H1 (cell line): ENCODE results near the gene BAZ2B. TPM values are rescaled to one million over a fixed set of nuclear protein-coding genes. Genes with fewer than 3 reads are reported as not detected.

Experiments used
- CHD1 ChIP-seq: IDR thresholded peaks from 2 replicates; pipeline ENCODE4 v1.6.1; 2012; ENCODE audit warnings: low read depth, low read length, improper control_type of control experiment
- NANOG ChIP-seq: IDR thresholded peaks from 2 replicates; pipeline ENCODE4 v1.6.1; 2011; ENCODE audit warnings: low read length, low read depth, mild to moderate bottlenecking, inconsistent platforms; ENCODE audit not compliant: insufficient read depth, poor library complexity, severe bottlenecking
- RNF2 ChIP-seq: fragments of 200-900, 300-1000 bp; sonication (generic); IDR thresholded peaks from 2 replicates; pipeline ENCODE4 v1.7.1; 2016; ENCODE audit warnings: borderline replicate concordance, low read depth, mild to moderate bottlenecking, antibody characterized with exemption, low read length; ENCODE audit not compliant: poor library complexity, severe bottlenecking; ENCODE audit errors: missing control alignments
- SIRT6 ChIP-seq: IDR thresholded peaks from one replicate; pipeline ENCODE4 v1.7.1; 2012; ENCODE audit warnings: low read length, inconsistent platforms
- SUZ12 ChIP-seq: fragments of 200-600 bp; sonication (generic); IDR thresholded peaks from 2 replicates; pipeline ENCODE4 v1.6.1; 2012; ENCODE audit warnings: mild to moderate bottlenecking, inconsistent platforms, low read length, moderate library complexity, mixed read lengths
- TCF12 ChIP-seq: IDR thresholded peaks from 2 replicates; pipeline ENCODE4 v1.6.1; 2011; ENCODE audit warnings: low read depth, mild to moderate bottlenecking, low read length
- YY1 ChIP-seq: IDR thresholded peaks from 2 replicates; pipeline ENCODE4 v1.6.1; 2011; ENCODE audit warnings: low read depth, mild to moderate bottlenecking, low read length
- polyA plus RNA-seq, 7 experiments: library from polyadenylated mRNA; depleted of rRNA in 3 of 7; stranded (reverse) in 5 of 7; unstranded in 2 of 7; fragments of >200 nt in 5 of 7; fragments of 200-250 nt in 2 of 7; gene quantifications; 1 replicate in 5 of 7; 2 replicates in 1 of 7; 4 replicates in 1 of 7; pipeline versions ENCODE4 v1.2.1 to v1.2.3, GENCODE V29; 2011 to 2013; ENCODE audit warnings: missing spikeins in 2 of 7, mixed read lengths in 2 of 7
- total RNA-seq: library from RNA; stranded (reverse); fragmentation: NEBNext Ultra II Directional; extraction: Animal tissue kit (Norgen Biotek cat#: 25700); gene quantifications from 2 replicates; pipeline ENCODE4 v1.2.1, GENCODE V29; 2021

BAZ2B gene
- total and polyA plus RNA-seq, 2 of the 8 experiments (the other 6 are each of a cell fraction or from before 2014, with no cell fraction given) = 15.2 to 46.3 TPM

- TF ChIP-seq RNF2 = no peak
- no peak for TF ChIP-seq TCF12
- TF ChIP-seq NANOG = no peak
- TF ChIP-seq YY1 = no peak
- no peak for TF ChIP-seq CHD1
- TF ChIP-seq SIRT6 = no peak
- TF ChIP-seq SUZ12 = no peak
These were observed 2.6 kb downstream of the BAZ2B start (continued) for GRCh38 chr2:159613651-159614285.
